WI38 (cell line): ENCODE results near the gene C1QTNF5.
A peak's percentile ranks its signal among the peaks of the same experiment; 100 is the strongest.

Source experiments
- H3K4me3 ChIP-seq: 2 replicates; pipeline ENCODE4 v1.5.1; 2011; ENCODE audit warnings: low read depth, mild to moderate bottlenecking, control low read depth, low read length
- CTCF ChIP-seq: IDR thresholded peaks from 2 replicates; pipeline ENCODE4 v1.5.1; 2012; ENCODE audit warnings: low read depth, mild to moderate bottlenecking, control low read depth, low read length

Gene C1QTNF5

GRCh38 chr11:119330237-119330636 lies 10.4 kb downstream of the C1QTNF5 start:
- TF ChIP-seq CTCF: no peak
- H3K4me3 ChIP-seq: no peak overlapping the region

- TF ChIP-seq CTCF: no peak
- H3K4me3 ChIP-seq: no peak overlapping the region
Measured at GRCh38 chr11:119329320-119329719, 11.4 kb downstream of the C1QTNF5 start.

- H3K4me3 ChIP-seq: no peak overlapping the region
- no peak for TF ChIP-seq CTCF
Measured at GRCh38 chr11:119324189-119324588, 16.5 kb downstream of the C1QTNF5 start.

GRCh38 chr11:119323532-119324033 lies 17.1 kb downstream of the C1QTNF5 start:
- no peak overlapping the region for H3K4me3 ChIP-seq

GRCh38 chr11:119322921-119323531 lies 17.7 kb downstream of the C1QTNF5 start:
- TF ChIP-seq CTCF: no peak
- H3K4me3 ChIP-seq: no peak overlapping the region

More at GRCh38 chr11:119323532-119324033, 17.1 kb downstream of the C1QTNF5 start:
- peak; percentile 67 for TF ChIP-seq CTCF

GRCh38 chr11:119322360-119322739 lies 18.3 kb downstream of the C1QTNF5 start:
- H3K4me3 ChIP-seq: no peak overlapping the region
- TF ChIP-seq CTCF: no peak

- H3K4me3 ChIP-seq: peak overlapping the region; percentile 48
- no peak for TF ChIP-seq CTCF
Measured at GRCh38 chr11:119320776-119321524, 19.7 kb downstream of the C1QTNF5 start.
